ENCODE data around the gene PANK2. TPM values are rescaled to one million over a fixed set of nuclear protein-coding genes. Genes with fewer than 3 reads are reported as not detected.

The PANK2 gene
- total and polyA plus RNA-seq, 4 donors: 31.0 to 52.5 (median 42.5) TPM

- Histone ChIP-seq H3K27ac (ENCODE audit: low read depth, low read length) (no peak overlapping the region), H3K9me3 (ENCODE audit: control insufficient read depth, insufficient read depth, low read length) (no peaks in the 10 kb centered on the region), H3K27me3 (ENCODE audit: control insufficient read depth, insufficient read depth, low read length) (no peaks in the 10 kb centered on the region), H3K36me3 (ENCODE audit: control insufficient read depth, insufficient read depth, low read length) (peaks cover 35% of the 10 kb centered on the region), H3K4me3 (ENCODE audit: low read depth, low read length) (no peak overlapping the region), H3K4me1 (ENCODE audit: control insufficient read depth, insufficient read depth, low read length) (peaks cover 16% of the 10 kb centered on the region)
- 29% methylated on average over 4 of the region's 4 CpGs for WGBS (ENCODE audit: insufficient coverage)
- peak in 2 of 6 donors; percentile 69 to 85 for DNase-seq (ENCODE audit: low read depth in 4 of 6, low spot score in 6 of 6)
Observed at GRCh38 chr20:3908667-3909066, 19.5 kb downstream of the PANK2 start.

GRCh38 chr20:3909952-3910366 lies 20.8 kb downstream of the PANK2 start:
- no peak overlapping the region for H3K4me3 ChIP-seq (ENCODE audit: low read depth, low read length)
- H3K27me3 ChIP-seq (ENCODE audit: control insufficient read depth, insufficient read depth, low read length): no peaks in the 10 kb centered on the region
- peaks cover 16% of the 10 kb centered on the region for H3K4me1 ChIP-seq (ENCODE audit: control insufficient read depth, insufficient read depth, low read length)
- DNase-seq (ENCODE audit: low read depth in 4 of 6, low spot score in 6 of 6): no peak
- no peak overlapping the region for H3K27ac ChIP-seq (ENCODE audit: low read depth, low read length)
- peaks cover 46% of the 10 kb centered on the region for H3K36me3 ChIP-seq (ENCODE audit: control insufficient read depth, insufficient read depth, low read length)
- no peaks in the 10 kb centered on the region for H3K9me3 ChIP-seq (ENCODE audit: control insufficient read depth, insufficient read depth, low read length)

- no peak for DNase-seq (ENCODE audit: low read depth in 4 of 6, low spot score in 6 of 6)
- H3K36me3 ChIP-seq (ENCODE audit: control insufficient read depth, insufficient read depth, low read length): peaks cover 49% of the 10 kb centered on the region
- no peak overlapping the region for H3K27ac ChIP-seq (ENCODE audit: low read depth, low read length)
- 67% methylated on average over 1 of the region's 2 CpGs for WGBS (ENCODE audit: insufficient coverage)
- peaks cover 16% of the 10 kb centered on the region for H3K4me1 ChIP-seq (ENCODE audit: control insufficient read depth, insufficient read depth, low read length)
- H3K4me3 ChIP-seq (ENCODE audit: low read depth, low read length): no peak overlapping the region
- no peaks in the 10 kb centered on the region for H3K27me3 ChIP-seq (ENCODE audit: control insufficient read depth, insufficient read depth, low read length)
- no peaks in the 10 kb centered on the region for H3K9me3 ChIP-seq (ENCODE audit: control insufficient read depth, insufficient read depth, low read length)
Observed at GRCh38 chr20:3910853-3911252, 21.7 kb downstream of the PANK2 start.

DNA sequence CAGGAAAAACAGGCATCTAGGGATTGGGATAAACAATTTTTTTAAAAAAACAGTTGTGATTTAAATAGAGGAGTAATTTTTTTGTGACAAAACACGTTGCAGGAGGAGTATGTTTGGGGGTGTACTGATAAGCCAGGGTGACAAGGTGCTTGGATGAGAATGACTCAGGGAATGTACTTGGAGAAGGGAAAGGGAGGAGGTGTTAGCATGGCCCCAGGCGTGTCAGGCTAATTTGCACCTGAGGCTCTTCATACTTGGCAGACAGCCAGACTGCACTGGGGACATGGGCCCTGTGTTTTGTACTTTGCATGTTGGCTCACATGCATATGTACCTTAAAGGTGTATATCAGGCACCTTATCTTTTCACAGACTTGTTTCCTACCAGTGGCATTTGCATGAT lies 22.8 kb downstream of the PANK2 start:
- peaks cover 49% of the 10 kb centered on the region for H3K36me3 ChIP-seq (ENCODE audit: control insufficient read depth, insufficient read depth, low read length)
- no peak overlapping the region for H3K27ac ChIP-seq (ENCODE audit: low read depth, low read length)
- H3K4me1 ChIP-seq (ENCODE audit: control insufficient read depth, insufficient read depth, low read length): peaks cover 12% of the 10 kb centered on the region
- WGBS (ENCODE audit: insufficient coverage): 85% methylated on average over 2 of the region's 2 CpGs
- H3K27me3 ChIP-seq (ENCODE audit: control insufficient read depth, insufficient read depth, low read length): no peaks in the 10 kb centered on the region
- H3K4me3 ChIP-seq (ENCODE audit: low read depth, low read length): no peak overlapping the region
- no peak for DNase-seq (ENCODE audit: low read depth in 4 of 6, low spot score in 6 of 6)
- no peaks in the 10 kb centered on the region for H3K9me3 ChIP-seq (ENCODE audit: control insufficient read depth, insufficient read depth, low read length)

- peaks cover 46% of the 10 kb centered on the region for H3K36me3 ChIP-seq (ENCODE audit: control insufficient read depth, insufficient read depth, low read length)
- H3K4me3 ChIP-seq (ENCODE audit: low read depth, low read length): no peak overlapping the region
- H3K4me1 ChIP-seq (ENCODE audit: control insufficient read depth, insufficient read depth, low read length): peaks cover 2% of the 10 kb centered on the region
- WGBS (ENCODE audit: insufficient coverage): no CpG with 5 or more reads among the region's 2 CpGs
- no peak for DNase-seq (ENCODE audit: low read depth in 4 of 6, low spot score in 6 of 6)
- H3K27ac ChIP-seq (ENCODE audit: low read depth, low read length): no peak overlapping the region
- H3K9me3 ChIP-seq (ENCODE audit: control insufficient read depth, insufficient read depth, low read length): no peaks in the 10 kb centered on the region
- no peaks in the 10 kb centered on the region for H3K27me3 ChIP-seq (ENCODE audit: control insufficient read depth, insufficient read depth, low read length)
Observed at GRCh38 chr20:3914446-3914845, 25.3 kb downstream of the PANK2 start.

DNA sequence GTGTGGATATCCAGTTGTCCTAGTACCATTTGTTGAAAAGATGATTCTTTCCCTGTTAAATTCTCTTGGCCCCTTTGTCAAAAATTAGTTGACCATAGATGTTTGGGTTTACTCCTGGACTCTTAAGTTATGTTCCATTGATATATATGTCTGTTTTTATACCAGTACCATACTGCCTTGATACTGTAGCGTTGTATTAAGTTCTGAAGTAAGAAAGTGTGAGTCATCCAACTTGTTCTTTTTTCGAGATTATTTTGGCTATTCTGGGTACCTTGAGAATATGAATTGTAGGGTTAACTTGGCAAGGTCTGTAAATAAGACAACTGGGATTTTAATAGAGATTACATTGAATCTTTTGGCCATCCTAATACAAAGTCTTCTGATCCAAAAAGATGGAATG lies 26.5 kb downstream of the PANK2 start:
- Histone ChIP-seq H3K4me3 (ENCODE audit: low read depth, low read length) (no peak overlapping the region), H3K4me1 (ENCODE audit: control insufficient read depth, insufficient read depth, low read length) (no peaks in the 10 kb centered on the region), H3K9me3 (ENCODE audit: control insufficient read depth, insufficient read depth, low read length) (no peaks in the 10 kb centered on the region), H3K27ac (ENCODE audit: low read depth, low read length) (no peak overlapping the region), H3K36me3 (ENCODE audit: control insufficient read depth, insufficient read depth, low read length) (peaks cover 47% of the 10 kb centered on the region), H3K27me3 (ENCODE audit: control insufficient read depth, insufficient read depth, low read length) (no peaks in the 10 kb centered on the region)
- DNase-seq (ENCODE audit: low read depth in 4 of 6, low spot score in 6 of 6): no peak
- no CpG with 5 or more reads among the region's 2 CpGs for WGBS (ENCODE audit: insufficient coverage)

- DNase-seq (ENCODE audit: low read depth in 4 of 6, low spot score in 6 of 6): peak in 1 of 6 donors; percentile 58
- Histone ChIP-seq H3K27ac (ENCODE audit: low read depth, low read length) (no peak overlapping the region), H3K27me3 (ENCODE audit: control insufficient read depth, insufficient read depth, low read length) (no peaks in the 10 kb centered on the region), H3K9me3 (ENCODE audit: control insufficient read depth, insufficient read depth, low read length) (no peaks in the 10 kb centered on the region), H3K4me1 (ENCODE audit: control insufficient read depth, insufficient read depth, low read length) (no peaks in the 10 kb centered on the region), H3K4me3 (ENCODE audit: low read depth, low read length) (no peak overlapping the region), H3K36me3 (ENCODE audit: control insufficient read depth, insufficient read depth, low read length) (peaks cover 43% of the 10 kb centered on the region)
- WGBS (ENCODE audit: insufficient coverage): 77% methylated on average over 2 of the region's 2 CpGs
Observed at GRCh38 chr20:3916364-3916763, 27.2 kb downstream of the PANK2 start.

GRCh38 chr20:3919352-3919751 lies 30.2 kb downstream of the PANK2 start:
- no CpG with 5 or more reads among the region's 1 CpG for WGBS (ENCODE audit: insufficient coverage)
- peaks cover 37% of the 10 kb centered on the region for H3K36me3 ChIP-seq (ENCODE audit: control insufficient read depth, insufficient read depth, low read length)
- no peak overlapping the region for H3K27ac ChIP-seq (ENCODE audit: low read depth, low read length)
- no peak overlapping the region for H3K4me3 ChIP-seq (ENCODE audit: low read depth, low read length)
- peaks cover 3% of the 10 kb centered on the region for H3K4me1 ChIP-seq (ENCODE audit: control insufficient read depth, insufficient read depth, low read length)
- no peaks in the 10 kb centered on the region for H3K27me3 ChIP-seq (ENCODE audit: control insufficient read depth, insufficient read depth, low read length)
- no peaks in the 10 kb centered on the region for H3K9me3 ChIP-seq (ENCODE audit: control insufficient read depth, insufficient read depth, low read length)
- no peak for DNase-seq (ENCODE audit: low read depth in 4 of 6, low spot score in 6 of 6)

DNA sequence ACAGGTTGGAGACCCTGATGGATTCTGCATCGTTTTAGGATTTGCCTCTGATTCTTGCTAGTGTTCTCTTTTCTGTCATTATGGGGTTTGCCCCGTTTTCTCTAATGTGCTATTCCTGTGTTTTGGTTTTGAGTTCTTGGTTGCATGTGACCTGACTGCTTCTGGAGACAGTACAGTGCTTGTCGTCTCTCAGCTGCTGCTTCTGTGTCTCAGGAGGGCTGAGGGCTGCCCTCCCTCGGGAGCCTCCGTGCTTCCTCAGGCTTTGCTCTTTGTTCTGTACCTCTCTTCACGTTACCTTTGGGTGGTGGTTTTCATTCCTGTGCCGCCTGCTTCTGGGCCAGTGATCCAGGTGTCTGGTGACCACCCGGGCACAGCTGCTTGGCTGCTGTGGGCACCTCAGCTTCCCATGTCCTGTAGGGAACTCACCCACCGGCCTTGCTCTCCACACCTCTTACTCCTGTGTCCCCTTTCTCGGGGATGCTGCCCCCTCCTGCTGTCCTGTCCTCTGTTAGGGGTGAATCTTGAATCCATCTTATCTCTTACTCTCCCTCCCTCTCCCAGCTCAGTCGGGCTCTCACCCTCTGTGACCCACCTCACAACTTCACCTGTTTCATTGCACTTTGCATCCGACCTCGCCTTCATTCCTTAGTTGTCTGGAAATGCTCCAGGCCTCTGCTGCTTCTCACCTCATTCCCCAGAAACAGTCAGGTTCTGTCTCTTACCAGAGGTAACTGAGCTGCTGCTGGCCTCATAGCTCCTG lies 33.2 kb downstream of the PANK2 start:
- 78% methylated on average over 12 of the region's 13 CpGs for WGBS (ENCODE audit: insufficient coverage)
- H3K27ac ChIP-seq (ENCODE audit: low read depth, low read length): no peak overlapping the region
- peaks cover 3% of the 10 kb centered on the region for H3K4me1 ChIP-seq (ENCODE audit: control insufficient read depth, insufficient read depth, low read length)
- H3K36me3 ChIP-seq (ENCODE audit: control insufficient read depth, insufficient read depth, low read length): peaks cover 51% of the 10 kb centered on the region
- no peak overlapping the region for H3K4me3 ChIP-seq (ENCODE audit: low read depth, low read length)
- no peaks in the 10 kb centered on the region for H3K9me3 ChIP-seq (ENCODE audit: control insufficient read depth, insufficient read depth, low read length)
- no peaks in the 10 kb centered on the region for H3K27me3 ChIP-seq (ENCODE audit: control insufficient read depth, insufficient read depth, low read length)
- DNase-seq (ENCODE audit: low read depth in 4 of 6, low spot score in 6 of 6): no peak

GRCh38 chr20:3922983-3923339 lies 33.8 kb downstream of the PANK2 start:
- no peak for DNase-seq (ENCODE audit: low read depth in 4 of 6, low spot score in 6 of 6)
- no peak overlapping the region for H3K4me3 ChIP-seq (ENCODE audit: low read depth, low read length)
- H3K27me3 ChIP-seq (ENCODE audit: control insufficient read depth, insufficient read depth, low read length): no peaks in the 10 kb centered on the region
- peaks cover 3% of the 10 kb centered on the region for H3K4me1 ChIP-seq (ENCODE audit: control insufficient read depth, insufficient read depth, low read length)
- peaks cover 51% of the 10 kb centered on the region for H3K36me3 ChIP-seq (ENCODE audit: control insufficient read depth, insufficient read depth, low read length)
- no peaks in the 10 kb centered on the region for H3K9me3 ChIP-seq (ENCODE audit: control insufficient read depth, insufficient read depth, low read length)
- H3K27ac ChIP-seq (ENCODE audit: low read depth, low read length): no peak overlapping the region
- no CpG with 5 or more reads among the region's 4 CpGs for WGBS (ENCODE audit: insufficient coverage)

All from spinal cord (tissue), 10 donors.